PFSK-1 (cell line): ENCODE measurements around the gene MAML1.

ENCODE experiments used
- FOXP2 ChIP-seq: optimal IDR thresholded peaks from 2 replicates; pipeline ENCODE3; 2011; ENCODE audit warnings: borderline replicate concordance, control low read depth, inconsistent platforms; ENCODE audit not compliant: insufficient read depth; ENCODE audit errors: extremely low read length, extremely low read depth
- POLR2AphosphoS5 ChIP-seq: IDR thresholded peaks from 2 replicates; pipeline ENCODE4 v1.6.1; 2012; ENCODE audit warnings: low read depth, mild to moderate bottlenecking, control low read depth, low read length, moderate library complexity
- REST ChIP-seq, 2 experiments: IDR thresholded peaks; 2 replicates each; pipeline versions ENCODE4 v1.6.1 to v1.8.0; 2011 to 2012; ENCODE audit warnings: low read depth in 2 of 2, low read length in 2 of 2, control low read depth in 1 of 2, inconsistent platforms in 1 of 2, mild to moderate bottlenecking in 1 of 2, moderate library complexity in 1 of 2; ENCODE audit not compliant: insufficient read depth in 1 of 2
- SIN3A ChIP-seq: IDR thresholded peaks from 2 replicates; pipeline ENCODE4 v1.6.1; 2012; ENCODE audit warnings: mild to moderate bottlenecking, low read length, moderate library complexity, borderline replicate concordance; ENCODE audit not compliant: insufficient read depth
- TAF1 ChIP-seq: IDR thresholded peaks from 2 replicates; pipeline ENCODE4 v1.6.1; 2012; ENCODE audit warnings: low read length, control low read depth, borderline replicate concordance; ENCODE audit not compliant: insufficient read depth

GRCh38 chr5:179767496-179768100, 35.0 kb downstream of the MAML1 start:
- no peak for TF ChIP-seq POLR2AphosphoS5
- TF ChIP-seq SIN3A, result no peak
- no peak for TF ChIP-seq TAF1
- TF ChIP-seq REST (IDR thresholded peaks at IDR 0.05; ENCODE audit: insufficient read depth in 1 of 2, low read depth in 2 of 2, low read length in 2 of 2), result no peak
- TF ChIP-seq FOXP2, result no peak
